Astrocyte (in vitro differentiated cells and primary cell): Measurements from ENCODE around the gene NAP1L4.

Source experiments
- EZH2 ChIP-seq: IDR thresholded peaks from 2 replicates; pipeline ENCODE4 v1.6.1; 2012; ENCODE audit warnings: mild to moderate bottlenecking, low read length, inconsistent platforms; ENCODE audit not compliant: insufficient read depth
- TF ChIP-seq, protein P1 (sequence below): IDR thresholded peaks from 2 replicates; pipeline ENCODE4 v1.5.1; 2011; ENCODE audit warnings: low read depth, mild to moderate bottlenecking, inconsistent platforms, low read length, moderate library complexity; ENCODE audit not compliant: insufficient read depth

DNA sequence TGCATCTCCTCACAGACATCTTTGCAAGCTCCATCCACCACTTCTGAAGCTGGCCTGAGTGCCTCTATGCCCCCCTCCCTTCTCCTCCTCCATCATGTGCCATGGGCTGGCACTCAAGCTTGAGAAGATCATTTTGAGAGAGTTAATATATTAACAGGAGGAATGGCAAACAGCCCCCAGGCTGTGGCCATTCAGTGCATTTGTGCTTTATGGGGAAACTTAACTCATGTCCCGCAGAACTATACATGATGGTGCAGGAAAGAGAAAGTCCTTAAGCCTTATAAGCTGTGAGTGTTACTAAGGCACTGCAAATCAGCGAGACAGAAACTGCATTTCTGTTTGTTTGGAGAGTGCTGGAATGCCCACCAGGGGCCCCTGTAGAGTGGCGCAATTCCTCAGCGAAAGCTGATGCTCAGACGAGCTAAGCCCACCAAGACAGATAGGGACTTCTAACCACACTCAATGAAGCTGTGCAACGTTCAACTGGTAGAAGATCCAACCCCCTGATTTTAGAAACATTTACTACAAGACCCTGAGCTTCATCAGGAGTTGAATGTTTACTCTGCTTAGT, 36.1 kb downstream of the NAP1L4 start:
- TF ChIP-seq, protein P1, sequence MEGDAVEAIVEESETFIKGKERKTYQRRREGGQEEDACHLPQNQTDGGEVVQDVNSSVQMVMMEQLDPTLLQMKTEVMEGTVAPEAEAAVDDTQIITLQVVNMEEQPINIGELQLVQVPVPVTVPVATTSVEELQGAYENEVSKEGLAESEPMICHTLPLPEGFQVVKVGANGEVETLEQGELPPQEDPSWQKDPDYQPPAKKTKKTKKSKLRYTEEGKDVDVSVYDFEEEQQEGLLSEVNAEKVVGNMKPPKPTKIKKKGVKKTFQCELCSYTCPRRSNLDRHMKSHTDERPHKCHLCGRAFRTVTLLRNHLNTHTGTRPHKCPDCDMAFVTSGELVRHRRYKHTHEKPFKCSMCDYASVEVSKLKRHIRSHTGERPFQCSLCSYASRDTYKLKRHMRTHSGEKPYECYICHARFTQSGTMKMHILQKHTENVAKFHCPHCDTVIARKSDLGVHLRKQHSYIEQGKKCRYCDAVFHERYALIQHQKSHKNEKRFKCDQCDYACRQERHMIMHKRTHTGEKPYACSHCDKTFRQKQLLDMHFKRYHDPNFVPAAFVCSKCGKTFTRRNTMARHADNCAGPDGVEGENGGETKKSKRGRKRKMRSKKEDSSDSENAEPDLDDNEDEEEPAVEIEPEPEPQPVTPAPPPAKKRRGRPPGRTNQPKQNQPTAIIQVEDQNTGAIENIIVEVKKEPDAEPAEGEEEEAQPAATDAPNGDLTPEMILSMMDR = no peak
- no peak for TF ChIP-seq EZH2
